Retinal pigment epithelial cell (primary cell): ENCODE data around the gene ZNF469.
"Not testable (repeated sequence)": the region's sequence is repeated elsewhere in the genome, so short reads cannot be mapped to it uniquely, and the experiment has no call there.

ENCODE experiments used
- DNase-seq: peaks from one replicate; pipeline ENCODE4 v3.0.0-alpha.2; 2010; ENCODE audit warnings: low read depth
- H3K4me3 ChIP-seq: 2 replicates; pipeline ENCODE4 v1.5.1; 2011; ENCODE audit warnings: mild to moderate bottlenecking, low read length, control low read depth, moderate library complexity
- CTCF ChIP-seq: conservative IDR thresholded peaks from 2 replicates; pipeline ENCODE4 v1.5.1; 2011; ENCODE audit warnings: low read depth, low read length, control low read depth, inconsistent platforms

ZNF469 gene

GRCh38 chr16:88407807-88408206 lies 25.0 kb downstream of the ZNF469 start:
- DNase-seq: no peak
- TF ChIP-seq CTCF: no peak
- H3K4me3 ChIP-seq: no peak overlapping the region

- DNase-seq: no peak
- no peak overlapping the region for H3K4me3 ChIP-seq
- no peak for TF ChIP-seq CTCF
Measured at GRCh38 chr16:88408561-88409142, 25.9 kb downstream of the ZNF469 start.

GRCh38 chr16:88409296-88410065 lies 26.7 kb downstream of the ZNF469 start:
- no peak overlapping the region for H3K4me3 ChIP-seq
- DNase-seq: no peak
- TF ChIP-seq CTCF: no peak

GRCh38 chr16:88410297-88410968 lies 27.7 kb downstream of the ZNF469 start:
- not testable (repeated sequence) for H3K4me3 ChIP-seq, DNase-seq

DNA sequence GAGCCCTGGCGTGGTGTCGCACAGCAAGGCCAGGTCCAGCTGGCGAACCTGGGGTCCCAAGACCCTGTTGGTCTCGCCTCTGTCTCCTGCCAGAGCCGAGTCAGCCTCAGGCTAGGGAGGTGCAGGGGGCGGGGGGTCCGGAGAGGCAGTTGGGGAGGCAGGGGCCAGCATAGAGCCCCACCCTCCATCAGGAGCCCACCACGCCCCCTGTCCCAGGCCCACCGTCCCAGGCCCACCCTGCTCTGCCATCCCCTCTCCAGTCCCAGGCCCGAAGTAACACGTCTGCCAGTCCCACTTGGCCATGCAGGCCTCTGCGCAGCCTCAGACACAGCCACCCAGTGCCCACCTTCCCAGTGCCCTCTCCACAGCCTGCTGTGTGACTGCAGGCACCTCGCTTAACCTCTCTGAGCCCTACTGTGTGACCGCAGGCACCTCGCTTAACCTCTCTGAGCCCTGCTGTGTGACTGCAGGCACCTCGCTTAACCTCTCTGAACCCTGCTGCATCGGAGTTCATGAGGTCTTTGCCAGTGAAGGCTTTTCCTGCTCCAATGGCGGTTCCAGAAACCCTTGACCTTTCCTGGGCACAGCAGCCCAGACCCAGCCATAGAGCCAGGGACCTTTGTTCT lies 29.3 kb downstream of the ZNF469 start:
- no peak for DNase-seq
- H3K4me3 ChIP-seq: no peak overlapping the region
- TF ChIP-seq CTCF: no peak

GRCh38 chr16:88412766-88413165 lies 30.0 kb downstream of the ZNF469 start:
- no peak for DNase-seq
- no peak overlapping the region for H3K4me3 ChIP-seq
- TF ChIP-seq CTCF: no peak

- H3K4me3 ChIP-seq: no peak overlapping the region
- no peak for DNase-seq
- TF ChIP-seq CTCF: no peak
Measured at GRCh38 chr16:88413231-88413630, 30.5 kb downstream of the ZNF469 start.
